ENCODE measurements around the gene NINJ1.

DNA sequence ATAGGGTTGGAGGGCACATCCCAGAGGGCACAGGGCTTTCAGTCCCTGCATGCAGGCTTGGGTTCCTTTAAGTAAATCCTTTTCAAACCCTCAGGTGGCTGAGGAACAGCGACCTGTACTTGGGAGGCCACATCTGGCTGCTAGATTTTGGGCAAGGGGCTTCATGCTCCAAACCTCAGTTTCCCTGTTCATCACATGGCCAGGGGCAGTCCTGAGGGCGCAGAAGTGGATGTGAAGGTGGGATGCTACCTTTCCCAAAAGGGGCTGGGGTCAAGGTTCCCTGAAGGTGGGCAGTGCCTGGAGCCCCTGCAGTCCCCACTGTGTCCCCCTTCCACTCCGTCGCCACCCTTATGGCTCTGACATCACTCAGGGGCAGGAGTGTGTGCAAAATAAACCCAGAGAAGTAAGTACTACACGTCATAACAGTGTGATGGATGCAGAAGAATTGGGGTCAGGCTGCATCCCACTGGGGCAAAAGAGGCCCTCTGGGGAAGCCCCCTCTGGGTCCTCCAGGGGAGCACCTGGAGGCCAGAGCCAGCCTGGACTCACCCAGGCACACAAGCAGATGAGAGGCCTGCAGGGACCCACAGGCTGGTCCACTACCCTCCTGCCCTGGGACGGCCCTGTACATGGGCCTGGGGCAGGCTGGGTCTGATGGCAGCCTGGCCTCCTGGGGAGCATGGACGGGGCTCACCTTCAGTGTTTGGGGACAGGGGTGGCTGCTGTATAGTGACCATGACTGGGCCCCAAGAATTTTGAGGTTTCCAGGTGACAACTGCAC, 40.0 kb downstream of the NINJ1 start:
- TF ChIP-seq CTCF (IDR thresholded peaks at IDR 0.05) (no peak), POLR2A (IDR thresholded peaks at IDR 0.05) (no peak), POLR2AphosphoS5 (IDR thresholded peaks at IDR 0.05) (no peak), EP300 (IDR thresholded peaks at IDR 0.05) (no peak)
